Vagina (tissue), 2 donors: Measurements from ENCODE around the gene MPG. TPM values are rescaled to one million over a fixed set of nuclear protein-coding genes. Genes with fewer than 3 reads are reported as not detected.

ENCODE experiments used
- DNase-seq, 2 donors: peaks; one replicate each; pipeline ENCODE4 v3.0.0-alpha.2; 2017; ENCODE audit errors: extremely low spot score in 2 of 2
- H3K27ac ChIP-seq: fragments of 200-600 bp; sonication (generic); one replicate; pipeline ENCODE4 v1.5.1; 2019
- H3K27me3 ChIP-seq: fragments of 200-600 bp; sonication (generic); one replicate; pipeline ENCODE4 v1.5.1; 2019
- H3K36me3 ChIP-seq, 2 donors: fragments of 200-600 bp; sonication (generic); one replicate each; pipeline ENCODE4 v1.5.1; 2017 to 2019
- H3K4me1 ChIP-seq: fragments of 200-600 bp; sonication (generic); one replicate; pipeline ENCODE4 v1.5.1; 2019
- H3K4me3 ChIP-seq, 2 donors: fragments of 200-600 bp; sonication (generic); 1 replicate in 1 of 2; 2 replicates in 1 of 2; pipeline ENCODE4 v1.5.1; 2016 to 2019
- H3K9me3 ChIP-seq: fragments of 200-600 bp; sonication (generic); one replicate; pipeline ENCODE4 v1.5.1; 2019
- POLR2A ChIP-seq, 2 donors: fragments of 450-650 bp; IDR thresholded peaks; one replicate each; pipeline ENCODE4 v1.6.1; 2017; ENCODE audit warnings: antibody characterized with exemption in 2 of 2, mild to moderate bottlenecking in 2 of 2, moderate library complexity in 2 of 2
- POLR2AphosphoS5 ChIP-seq, 2 donors: sonication (generic); formaldehyde crosslinking; IDR thresholded peaks; one replicate each; pipeline ENCODE4 v1.9.0; 2017; ENCODE audit warnings: antibody characterized with exemption in 2 of 2, mild to moderate bottlenecking in 2 of 2, low read depth in 1 of 2; ENCODE audit not compliant: insufficient read depth in 1 of 2
- intact Hi-C: fragments of 100-400 bp; cut with DNase I; formaldehyde crosslinking; loops from one replicate; pipeline ENCODE4 v1.15.1; 2023
- total RNA-seq: library from RNA; depleted of rRNA; stranded (reverse); fragments of >200 nt; gene quantifications from one replicate; pipeline ENCODE4 v1.2.3, GENCODE V29; 2016
- TF ChIP-seq, protein P1 (sequence below), 3 experiments: fragments of 450-650 bp in 2 of 3; fragments of 200-600 bp in 1 of 3; sonication (generic) in 1 of 3; IDR thresholded peaks; one replicate each; pipeline ENCODE4 v1.5.1; 2017 to 2019; ENCODE audit warnings: antibody characterized with exemption in 3 of 3, mild to moderate bottlenecking in 2 of 3, moderate library complexity in 2 of 3

Gene MPG
- total RNA-seq, 1 donor from 2014 or later, result 124 TPM

DNA sequence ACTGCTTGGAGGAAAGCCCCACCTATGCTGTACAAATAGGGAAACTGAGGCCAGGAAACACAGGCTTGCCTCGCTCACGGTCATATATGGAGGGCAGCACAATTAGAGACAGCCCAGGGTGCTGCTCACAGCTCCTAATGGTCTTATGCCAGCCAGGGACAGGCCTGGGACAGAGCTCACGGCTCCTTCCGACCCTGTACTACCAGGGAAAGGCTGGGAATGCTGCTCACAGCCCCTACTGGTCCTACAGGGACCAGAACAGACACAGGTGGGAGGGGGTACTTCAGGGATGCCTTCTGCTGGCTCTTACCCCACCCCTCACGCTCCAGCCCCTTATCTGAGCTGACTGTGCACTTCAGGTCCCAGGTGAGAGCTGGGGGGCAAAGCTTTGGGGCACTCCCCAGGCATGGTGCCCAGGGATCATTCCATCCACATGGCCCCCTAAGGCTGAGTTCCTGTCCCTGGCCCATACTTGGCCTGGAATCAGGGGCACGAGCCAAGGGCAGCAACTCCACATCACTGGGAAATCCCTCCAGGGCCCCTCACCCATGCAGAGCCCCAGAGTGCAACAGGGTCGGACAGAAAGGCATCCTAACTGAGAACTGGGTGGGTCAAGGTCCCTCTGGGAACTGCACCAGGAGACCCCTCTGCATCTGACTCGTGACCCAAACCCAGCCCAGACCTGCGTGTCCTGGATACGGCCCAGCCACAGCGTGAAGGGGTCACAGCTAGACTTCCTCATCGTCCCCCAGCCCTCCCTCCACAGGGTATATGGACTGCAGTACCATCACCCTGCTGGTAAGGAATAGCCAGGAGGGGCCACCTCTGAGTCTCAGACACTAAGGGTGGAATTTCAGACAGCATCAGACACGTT, 11.5 kb upstream of the MPG start:
- DNase-seq, result no peak
- H3K4me1 ChIP-seq, result peaks cover 63% of the 10 kb centered on the region

GRCh38 chr16:67183-67791, 10.7 kb upstream of the MPG start:
- intact Hi-C loops, result no loop called here
- TF ChIP-seq, protein P1, sequence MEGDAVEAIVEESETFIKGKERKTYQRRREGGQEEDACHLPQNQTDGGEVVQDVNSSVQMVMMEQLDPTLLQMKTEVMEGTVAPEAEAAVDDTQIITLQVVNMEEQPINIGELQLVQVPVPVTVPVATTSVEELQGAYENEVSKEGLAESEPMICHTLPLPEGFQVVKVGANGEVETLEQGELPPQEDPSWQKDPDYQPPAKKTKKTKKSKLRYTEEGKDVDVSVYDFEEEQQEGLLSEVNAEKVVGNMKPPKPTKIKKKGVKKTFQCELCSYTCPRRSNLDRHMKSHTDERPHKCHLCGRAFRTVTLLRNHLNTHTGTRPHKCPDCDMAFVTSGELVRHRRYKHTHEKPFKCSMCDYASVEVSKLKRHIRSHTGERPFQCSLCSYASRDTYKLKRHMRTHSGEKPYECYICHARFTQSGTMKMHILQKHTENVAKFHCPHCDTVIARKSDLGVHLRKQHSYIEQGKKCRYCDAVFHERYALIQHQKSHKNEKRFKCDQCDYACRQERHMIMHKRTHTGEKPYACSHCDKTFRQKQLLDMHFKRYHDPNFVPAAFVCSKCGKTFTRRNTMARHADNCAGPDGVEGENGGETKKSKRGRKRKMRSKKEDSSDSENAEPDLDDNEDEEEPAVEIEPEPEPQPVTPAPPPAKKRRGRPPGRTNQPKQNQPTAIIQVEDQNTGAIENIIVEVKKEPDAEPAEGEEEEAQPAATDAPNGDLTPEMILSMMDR (IDR thresholded peaks at IDR 0.05), result no peak
- TF ChIP-seq POLR2AphosphoS5 (IDR thresholded peaks at IDR 0.05; ENCODE audit: insufficient read depth in 1 of 2, low read depth in 1 of 2), result no peak
- no peak for TF ChIP-seq POLR2A (IDR thresholded peaks at IDR 0.05)
- no peaks in the 10 kb centered on the region for H3K9me3 ChIP-seq
- peak overlapping the region; percentile 92 for H3K27ac ChIP-seq
- H3K27me3 ChIP-seq, result no peaks in the 10 kb centered on the region
- peaks cover 0 to 25% of the 10 kb centered on the region in 2 donors for H3K36me3 ChIP-seq
- H3K4me1 ChIP-seq, result peaks cover 63% of the 10 kb centered on the region
- no peak overlapping the region for H3K4me3 ChIP-seq
- DNase-seq, result no peak

More for the DNA sequence above, 11.5 kb upstream of the MPG start:
- no peaks in the 10 kb centered on the region for H3K9me3 ChIP-seq
- no peaks in the 10 kb centered on the region for H3K27me3 ChIP-seq
- H3K4me3 ChIP-seq, result no peak overlapping the region
- TF ChIP-seq POLR2A (IDR thresholded peaks at IDR 0.05), result no peak
- TF ChIP-seq, protein P1 (IDR thresholded peaks at IDR 0.05), result no peak
- no peak for TF ChIP-seq POLR2AphosphoS5 (IDR thresholded peaks at IDR 0.05; ENCODE audit: insufficient read depth in 1 of 2, low read depth in 1 of 2)
- intact Hi-C loops, result no loop called here
- peak overlapping the region; percentile 25 for H3K27ac ChIP-seq
- peaks cover 0 to 33% of the 10 kb centered on the region in 2 donors for H3K36me3 ChIP-seq

DNA sequence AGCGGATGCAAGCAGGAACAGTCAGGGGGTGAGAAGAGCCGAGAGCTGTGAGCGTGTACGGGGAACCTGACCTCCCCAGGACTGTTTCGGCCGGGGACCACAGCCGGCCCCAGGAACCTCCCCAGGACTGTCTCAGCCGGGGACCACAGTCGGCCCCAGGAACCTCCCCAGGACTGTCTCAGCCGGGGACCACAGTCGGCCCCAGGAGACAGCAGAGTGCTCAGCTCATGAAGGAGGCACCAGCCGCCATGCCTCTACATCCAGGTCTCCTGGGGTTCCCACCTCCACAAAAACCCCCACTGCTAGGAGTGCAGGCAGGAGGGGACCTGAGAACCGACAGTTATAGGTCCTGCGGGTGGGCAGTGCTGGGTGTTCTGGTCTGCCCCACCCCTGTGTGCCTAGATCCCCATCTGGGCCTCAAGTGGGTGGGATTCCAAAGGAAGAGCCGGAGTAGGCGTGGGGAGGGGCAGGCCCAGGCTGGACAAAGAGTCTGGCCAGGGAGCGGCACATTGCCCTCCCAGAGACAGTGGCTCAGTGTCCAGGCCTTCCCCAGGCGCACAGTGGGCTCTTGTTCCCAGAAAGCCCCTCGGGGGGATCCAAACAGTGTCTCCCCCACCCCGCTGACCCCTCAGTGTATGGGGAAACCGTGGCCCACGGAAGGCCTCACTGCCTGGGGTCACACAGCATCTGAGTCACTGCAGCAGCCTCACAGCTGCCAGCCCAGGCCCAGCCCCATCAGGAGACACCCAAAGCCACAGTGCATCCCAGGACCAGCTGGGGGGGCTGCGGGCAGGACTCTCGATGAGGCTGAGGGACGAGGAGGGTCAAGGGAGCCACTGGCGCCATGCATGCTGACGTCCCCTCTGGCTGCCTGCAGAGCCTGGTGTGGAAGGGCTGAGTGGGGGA, 9.9 kb upstream of the MPG start:
- Histone ChIP-seq H3K4me3 (no peak overlapping the region), H3K9me3 (no peaks in the 10 kb centered on the region), H3K27me3 (no peaks in the 10 kb centered on the region), H3K27ac (peak overlapping the region; percentile 92), H3K4me1 (peaks cover 70% of the 10 kb centered on the region), H3K36me3 (peaks cover 0 to 17% of the 10 kb centered on the region in 2 donors)
- TF ChIP-seq, protein P1 (IDR thresholded peaks at IDR 0.05), result no peak
- TF ChIP-seq POLR2AphosphoS5 (IDR thresholded peaks at IDR 0.05; ENCODE audit: insufficient read depth in 1 of 2, low read depth in 1 of 2), result peak in 1 of 2 donors; percentile 37
- intact Hi-C loops, result no loop called here
- no peak for DNase-seq

- peak overlapping the region; percentile 92 for H3K27ac ChIP-seq
- H3K36me3 ChIP-seq, result peaks cover 0 to 6% of the 10 kb centered on the region in 2 donors
- peaks cover 80% of the 10 kb centered on the region for H3K4me1 ChIP-seq
Measured at GRCh38 chr16:69181-69580, 8.8 kb upstream of the MPG start.

More at GRCh38 chr16:69181-69580, 8.8 kb upstream of the MPG start:
- DNase-seq, result no peak
- intact Hi-C loops, result no loop called here
- no peak overlapping the region for H3K4me3 ChIP-seq
- no peaks in the 10 kb centered on the region for H3K27me3 ChIP-seq
- no peak for TF ChIP-seq POLR2AphosphoS5 (IDR thresholded peaks at IDR 0.05; ENCODE audit: insufficient read depth in 1 of 2, low read depth in 1 of 2)
- TF ChIP-seq, protein P1 (IDR thresholded peaks at IDR 0.05), result no peak
- no peak for TF ChIP-seq POLR2A (IDR thresholded peaks at IDR 0.05)
- no peaks in the 10 kb centered on the region for H3K9me3 ChIP-seq
